Esophagus muscularis mucosa (tissue), 3 donors: ENCODE data around the gene ACKR2.

ENCODE experiments used
- CTCF ChIP-seq, 3 experiments: fragments of 200-600 bp in 2 of 3; fragments of 450-650 bp in 1 of 3; sonication (generic) in 2 of 3; IDR thresholded peaks; one replicate each; pipeline ENCODE4 v1.5.1; 2017 to 2019; ENCODE audit warnings: antibody characterized with exemption in 3 of 3, mild to moderate bottlenecking in 2 of 3, moderate library complexity in 1 of 3
- POLR2A ChIP-seq: fragments of 450-650 bp; IDR thresholded peaks from one replicate; pipeline ENCODE4 v1.6.1; 2017; ENCODE audit warnings: antibody characterized with exemption, moderate library complexity, mild to moderate bottlenecking, low read depth

DNA sequence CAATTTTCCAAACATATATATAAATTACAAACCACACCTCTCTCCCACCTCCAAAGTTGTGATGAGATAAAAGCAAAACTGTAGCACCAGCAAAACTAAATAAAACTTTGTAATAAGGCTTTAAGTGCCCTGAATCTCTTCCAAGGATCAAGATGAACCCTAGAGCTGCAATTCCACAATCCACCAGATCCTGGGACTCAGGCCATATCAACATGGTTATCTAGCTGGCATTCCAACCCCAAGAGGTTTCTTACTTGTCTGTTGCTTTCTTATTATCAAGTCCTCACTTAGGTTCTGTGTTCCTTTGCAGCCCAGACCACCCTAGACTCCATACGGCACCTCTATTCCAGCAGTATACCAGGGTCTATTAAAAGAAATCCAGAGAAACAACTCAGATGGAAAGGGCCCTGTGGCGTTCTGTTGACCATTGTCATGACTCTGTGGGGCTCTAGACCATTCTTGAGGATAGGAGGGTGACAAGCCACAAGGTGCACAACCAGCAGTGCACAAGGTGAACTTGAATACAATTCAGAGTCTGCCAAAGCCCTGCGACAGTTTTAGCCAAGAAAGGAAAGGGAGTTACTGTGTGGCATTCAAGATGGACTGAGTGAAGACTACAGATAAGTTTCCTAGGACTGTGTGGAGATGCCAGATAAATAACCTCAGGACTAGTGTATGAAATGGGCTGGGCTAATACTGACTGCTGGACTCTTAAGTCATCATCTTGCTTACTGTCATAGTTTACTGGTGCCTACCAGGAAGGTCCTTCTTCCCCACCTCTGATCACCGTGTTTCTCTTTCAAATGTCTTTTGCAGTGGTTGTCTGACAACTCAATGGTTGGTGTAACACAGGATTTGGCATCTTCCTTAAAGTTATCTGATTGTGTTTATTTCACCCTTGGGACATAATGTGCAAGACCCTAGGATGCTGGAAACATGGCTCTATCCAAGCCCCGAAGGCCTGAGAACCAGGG, 27.2 kb downstream of the ACKR2 start:
- TF ChIP-seq CTCF (IDR thresholded peaks at IDR 0.05) (no peak), POLR2A (no peak)
